Measurements from ENCODE around the gene PHACTR1. TPM values are rescaled to one million over a fixed set of nuclear protein-coding genes. Genes with fewer than 3 reads are reported as not detected.

The PHACTR1 gene
- total and polyA plus RNA-seq, 4 donors = 0.31 to 1.5 (median 0.79) TPM

DNA sequence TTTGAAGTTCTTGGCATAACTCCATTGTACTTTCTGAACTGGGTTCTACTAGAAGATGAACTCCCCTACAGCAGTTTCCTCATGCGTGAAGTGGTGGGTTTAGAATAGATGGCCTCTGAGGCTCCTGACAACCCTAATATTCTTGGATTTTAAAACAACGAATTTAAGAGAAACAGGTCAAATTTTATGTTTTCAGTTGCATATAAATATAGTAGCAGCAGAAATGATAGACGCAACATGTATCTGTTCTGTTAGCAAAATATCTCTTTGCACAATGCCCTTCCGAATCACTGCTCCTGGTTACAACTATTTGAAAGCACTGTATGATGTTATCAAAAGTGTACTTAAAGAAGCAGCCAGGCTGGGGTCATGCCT, 364.6 kb downstream of the PHACTR1 start (continued):
- TF ChIP-seq JUND (IDR thresholded peaks at IDR 0.05) = no peak

DNA sequence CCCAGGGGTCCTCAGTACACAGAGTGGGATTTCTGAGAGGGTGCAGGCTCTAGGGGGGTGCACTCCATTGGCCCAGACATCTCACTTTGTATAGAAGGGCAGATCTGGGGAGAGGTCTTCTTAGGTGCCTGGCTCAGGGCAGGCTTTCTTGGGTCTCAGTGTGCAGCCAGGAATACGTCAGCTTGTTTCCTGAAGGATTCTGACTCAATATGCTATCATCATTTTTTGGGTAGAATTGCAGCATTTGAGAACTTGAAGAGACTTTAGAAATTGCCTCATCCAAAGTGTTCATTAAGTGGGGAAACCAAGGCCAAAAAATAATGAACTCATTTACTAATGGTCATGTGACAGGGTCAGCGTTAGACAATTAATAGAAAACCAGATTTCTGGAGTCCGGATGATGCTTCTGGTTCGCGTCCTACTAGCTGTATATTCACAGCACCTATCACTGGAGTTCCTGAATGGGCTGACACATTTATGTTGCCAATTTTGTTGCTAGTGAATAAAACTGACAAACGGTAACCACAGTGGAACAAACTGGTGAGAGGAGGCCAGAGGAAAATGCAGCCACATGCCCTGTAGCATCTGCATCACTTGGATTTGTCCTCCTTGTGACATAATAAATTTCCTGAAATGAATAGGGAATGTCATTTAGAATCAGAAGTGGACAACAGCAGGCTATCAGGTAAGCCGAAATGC, 372.9 kb downstream of the PHACTR1 start:
- no peak for TF ChIP-seq RAD21 (IDR thresholded peaks at IDR 0.05)
- no peak for TF ChIP-seq TAF1 (conservative IDR thresholded peaks at IDR 0.05)
- TF ChIP-seq, protein P1, sequence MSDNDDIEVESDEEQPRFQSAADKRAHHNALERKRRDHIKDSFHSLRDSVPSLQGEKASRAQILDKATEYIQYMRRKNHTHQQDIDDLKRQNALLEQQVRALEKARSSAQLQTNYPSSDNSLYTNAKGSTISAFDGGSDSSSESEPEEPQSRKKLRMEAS (IDR thresholded peaks at IDR 0.05) = no peak
- TF ChIP-seq JUND (IDR thresholded peaks at IDR 0.05) = no peak
- TF ChIP-seq, protein P2, sequence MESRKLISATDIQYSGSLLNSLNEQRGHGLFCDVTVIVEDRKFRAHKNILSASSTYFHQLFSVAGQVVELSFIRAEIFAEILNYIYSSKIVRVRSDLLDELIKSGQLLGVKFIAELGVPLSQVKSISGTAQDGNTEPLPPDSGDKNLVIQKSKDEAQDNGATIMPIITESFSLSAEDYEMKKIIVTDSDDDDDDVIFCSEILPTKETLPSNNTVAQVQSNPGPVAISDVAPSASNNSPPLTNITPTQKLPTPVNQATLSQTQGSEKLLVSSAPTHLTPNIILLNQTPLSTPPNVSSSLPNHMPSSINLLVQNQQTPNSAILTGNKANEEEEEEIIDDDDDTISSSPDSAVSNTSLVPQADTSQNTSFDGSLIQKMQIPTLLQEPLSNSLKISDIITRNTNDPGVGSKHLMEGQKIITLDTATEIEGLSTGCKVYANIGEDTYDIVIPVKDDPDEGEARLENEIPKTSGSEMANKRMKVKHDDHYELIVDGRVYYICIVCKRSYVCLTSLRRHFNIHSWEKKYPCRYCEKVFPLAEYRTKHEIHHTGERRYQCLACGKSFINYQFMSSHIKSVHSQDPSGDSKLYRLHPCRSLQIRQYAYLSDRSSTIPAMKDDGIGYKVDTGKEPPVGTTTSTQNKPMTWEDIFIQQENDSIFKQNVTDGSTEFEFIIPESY (IDR thresholded peaks at IDR 0.05) = no peak
- no peak for TF ChIP-seq HNF4A (conservative IDR thresholded peaks at IDR 0.05)
- TF ChIP-seq SP1 (IDR thresholded peaks at IDR 0.05) = no peak
- TF ChIP-seq, protein P3, sequence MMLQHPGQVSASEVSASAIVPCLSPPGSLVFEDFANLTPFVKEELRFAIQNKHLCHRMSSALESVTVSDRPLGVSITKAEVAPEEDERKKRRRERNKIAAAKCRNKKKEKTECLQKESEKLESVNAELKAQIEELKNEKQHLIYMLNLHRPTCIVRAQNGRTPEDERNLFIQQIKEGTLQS (IDR thresholded peaks at IDR 0.05) = no peak
- Histone ChIP-seq H3K9me3 (ENCODE audit: control insufficient read depth in 4 of 4, low read length in 3 of 4) (peaks cover 0 to 3% (median 0%) of the 10 kb centered on the region in 4 donors), H3K4me1 (ENCODE audit: control insufficient read depth in 4 of 4, insufficient read depth in 4 of 4, low read length in 3 of 4) (no peaks in the 10 kb centered on the region), H3K27me3 (ENCODE audit: control insufficient read depth in 4 of 4, insufficient read depth in 4 of 4, low read length in 3 of 4) (no peaks in the 10 kb centered on the region), H3K4me3 (ENCODE audit: low read depth in 1 of 3, low read length in 3 of 3) (no peak overlapping the region), H3K9ac (ENCODE audit: low read depth in 1 of 2, low read length in 2 of 2) (no peak overlapping the region), H3K27ac (ENCODE audit: low read depth in 1 of 2, low read length in 2 of 2) (no peak overlapping the region), H3K36me3 (ENCODE audit: control insufficient read depth in 4 of 4, insufficient read depth in 3 of 4, low read depth in 1 of 4, low read length in 3 of 4) (no peaks in the 10 kb centered on the region)
- no peak for DNase-seq (ENCODE audit: low spot score)
- WGBS = 84% methylated on average over 7 of the region's 7 CpGs

DNA sequence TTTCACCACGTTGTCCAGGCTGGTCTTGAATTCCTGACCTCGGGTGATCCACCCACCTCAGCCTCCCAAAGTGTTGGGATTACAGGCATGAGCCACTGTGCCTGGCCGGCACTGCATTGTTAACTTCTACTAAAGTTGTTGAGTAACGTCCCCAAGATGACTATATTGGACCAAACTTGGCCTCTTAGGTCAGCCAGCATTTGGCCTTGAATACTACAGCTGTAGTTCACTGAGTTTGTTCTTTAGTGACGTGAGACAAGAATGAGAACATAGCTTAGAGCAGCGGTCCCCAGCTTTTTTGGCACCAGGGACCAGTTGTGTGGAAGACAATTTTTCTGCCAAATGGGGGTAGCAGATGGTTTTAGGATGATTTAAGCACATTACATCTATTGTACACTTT, 374.6 kb downstream of the PHACTR1 start:
- no peak overlapping the region for H3K27ac ChIP-seq (ENCODE audit: low read depth in 1 of 2, low read length in 2 of 2)
- H3K9me3 ChIP-seq (ENCODE audit: control insufficient read depth in 4 of 4, low read length in 3 of 4) = peaks cover 0 to 3% (median 0%) of the 10 kb centered on the region in 4 donors
- no peaks in the 10 kb centered on the region for H3K36me3 ChIP-seq (ENCODE audit: control insufficient read depth in 4 of 4, insufficient read depth in 3 of 4, low read depth in 1 of 4, low read length in 3 of 4)
- no peaks in the 10 kb centered on the region for H3K4me1 ChIP-seq (ENCODE audit: control insufficient read depth in 4 of 4, insufficient read depth in 4 of 4, low read length in 3 of 4)
- no peak overlapping the region for H3K9ac ChIP-seq (ENCODE audit: low read depth in 1 of 2, low read length in 2 of 2)
- DNase-seq (ENCODE audit: low spot score) = no peak
- WGBS = 82% methylated on average over 6 of the region's 6 CpGs
- no peak overlapping the region for H3K4me3 ChIP-seq (ENCODE audit: low read depth in 1 of 3, low read length in 3 of 3)
- TF ChIP-seq, protein P4, sequence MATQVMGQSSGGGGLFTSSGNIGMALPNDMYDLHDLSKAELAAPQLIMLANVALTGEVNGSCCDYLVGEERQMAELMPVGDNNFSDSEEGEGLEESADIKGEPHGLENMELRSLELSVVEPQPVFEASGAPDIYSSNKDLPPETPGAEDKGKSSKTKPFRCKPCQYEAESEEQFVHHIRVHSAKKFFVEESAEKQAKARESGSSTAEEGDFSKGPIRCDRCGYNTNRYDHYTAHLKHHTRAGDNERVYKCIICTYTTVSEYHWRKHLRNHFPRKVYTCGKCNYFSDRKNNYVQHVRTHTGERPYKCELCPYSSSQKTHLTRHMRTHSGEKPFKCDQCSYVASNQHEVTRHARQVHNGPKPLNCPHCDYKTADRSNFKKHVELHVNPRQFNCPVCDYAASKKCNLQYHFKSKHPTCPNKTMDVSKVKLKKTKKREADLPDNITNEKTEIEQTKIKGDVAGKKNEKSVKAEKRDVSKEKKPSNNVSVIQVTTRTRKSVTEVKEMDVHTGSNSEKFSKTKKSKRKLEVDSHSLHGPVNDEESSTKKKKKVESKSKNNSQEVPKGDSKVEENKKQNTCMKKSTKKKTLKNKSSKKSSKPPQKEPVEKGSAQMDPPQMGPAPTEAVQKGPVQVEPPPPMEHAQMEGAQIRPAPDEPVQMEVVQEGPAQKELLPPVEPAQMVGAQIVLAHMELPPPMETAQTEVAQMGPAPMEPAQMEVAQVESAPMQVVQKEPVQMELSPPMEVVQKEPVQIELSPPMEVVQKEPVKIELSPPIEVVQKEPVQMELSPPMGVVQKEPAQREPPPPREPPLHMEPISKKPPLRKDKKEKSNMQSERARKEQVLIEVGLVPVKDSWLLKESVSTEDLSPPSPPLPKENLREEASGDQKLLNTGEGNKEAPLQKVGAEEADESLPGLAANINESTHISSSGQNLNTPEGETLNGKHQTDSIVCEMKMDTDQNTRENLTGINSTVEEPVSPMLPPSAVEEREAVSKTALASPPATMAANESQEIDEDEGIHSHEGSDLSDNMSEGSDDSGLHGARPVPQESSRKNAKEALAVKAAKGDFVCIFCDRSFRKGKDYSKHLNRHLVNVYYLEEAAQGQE (IDR thresholded peaks at IDR 0.05) = no peak
- TF ChIP-seq EGR1 (IDR thresholded peaks at IDR 0.05; ENCODE audit: low read depth in 2 of 2) (no peak), HNF4G (IDR thresholded peaks at IDR 0.05) (no peak), RXRA (IDR thresholded peaks at IDR 0.05) (no peak), FOXA2 (IDR thresholded peaks at IDR 0.05) (no peak), JUND (IDR thresholded peaks at IDR 0.05) (no peak), SP1 (IDR thresholded peaks at IDR 0.05) (no peak), FOXA1 (IDR thresholded peaks at IDR 0.05) (no peak), GABPA (IDR thresholded peaks at IDR 0.05 in 1 of 2, conservative IDR thresholded peaks at IDR 0.05 in 1 of 2) (no peak), YY1 (IDR thresholded peaks at IDR 0.05) (no peak), TAF1 (conservative IDR thresholded peaks at IDR 0.05) (no peak), NR2F2 (IDR thresholded peaks at IDR 0.05) (no peak)
- TF ChIP-seq, protein P2 (IDR thresholded peaks at IDR 0.05) = no peak
- TF ChIP-seq, protein P3 (IDR thresholded peaks at IDR 0.05) = no peak
- TF ChIP-seq, protein P5, sequence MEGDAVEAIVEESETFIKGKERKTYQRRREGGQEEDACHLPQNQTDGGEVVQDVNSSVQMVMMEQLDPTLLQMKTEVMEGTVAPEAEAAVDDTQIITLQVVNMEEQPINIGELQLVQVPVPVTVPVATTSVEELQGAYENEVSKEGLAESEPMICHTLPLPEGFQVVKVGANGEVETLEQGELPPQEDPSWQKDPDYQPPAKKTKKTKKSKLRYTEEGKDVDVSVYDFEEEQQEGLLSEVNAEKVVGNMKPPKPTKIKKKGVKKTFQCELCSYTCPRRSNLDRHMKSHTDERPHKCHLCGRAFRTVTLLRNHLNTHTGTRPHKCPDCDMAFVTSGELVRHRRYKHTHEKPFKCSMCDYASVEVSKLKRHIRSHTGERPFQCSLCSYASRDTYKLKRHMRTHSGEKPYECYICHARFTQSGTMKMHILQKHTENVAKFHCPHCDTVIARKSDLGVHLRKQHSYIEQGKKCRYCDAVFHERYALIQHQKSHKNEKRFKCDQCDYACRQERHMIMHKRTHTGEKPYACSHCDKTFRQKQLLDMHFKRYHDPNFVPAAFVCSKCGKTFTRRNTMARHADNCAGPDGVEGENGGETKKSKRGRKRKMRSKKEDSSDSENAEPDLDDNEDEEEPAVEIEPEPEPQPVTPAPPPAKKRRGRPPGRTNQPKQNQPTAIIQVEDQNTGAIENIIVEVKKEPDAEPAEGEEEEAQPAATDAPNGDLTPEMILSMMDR (IDR thresholded peaks at IDR 0.05; ENCODE audit: low read depth, low read length, missing input control) = no peak
- TF ChIP-seq, protein P1 (IDR thresholded peaks at IDR 0.05) = no peak
- H3K27me3 ChIP-seq (ENCODE audit: control insufficient read depth in 4 of 4, insufficient read depth in 4 of 4, low read length in 3 of 4) = no peaks in the 10 kb centered on the region

All from liver (tissue), 9 donors.